G401.6 (cell line): ENCODE results near the gene MC5R.

Experiments used
- FAIRE-seq: peaks from 2 replicates; lab custom pipeline; 2012; peaks lifted over from hg19 to GRCh38; lab: Jason Lieb, UNC

MC5R gene

DNA sequence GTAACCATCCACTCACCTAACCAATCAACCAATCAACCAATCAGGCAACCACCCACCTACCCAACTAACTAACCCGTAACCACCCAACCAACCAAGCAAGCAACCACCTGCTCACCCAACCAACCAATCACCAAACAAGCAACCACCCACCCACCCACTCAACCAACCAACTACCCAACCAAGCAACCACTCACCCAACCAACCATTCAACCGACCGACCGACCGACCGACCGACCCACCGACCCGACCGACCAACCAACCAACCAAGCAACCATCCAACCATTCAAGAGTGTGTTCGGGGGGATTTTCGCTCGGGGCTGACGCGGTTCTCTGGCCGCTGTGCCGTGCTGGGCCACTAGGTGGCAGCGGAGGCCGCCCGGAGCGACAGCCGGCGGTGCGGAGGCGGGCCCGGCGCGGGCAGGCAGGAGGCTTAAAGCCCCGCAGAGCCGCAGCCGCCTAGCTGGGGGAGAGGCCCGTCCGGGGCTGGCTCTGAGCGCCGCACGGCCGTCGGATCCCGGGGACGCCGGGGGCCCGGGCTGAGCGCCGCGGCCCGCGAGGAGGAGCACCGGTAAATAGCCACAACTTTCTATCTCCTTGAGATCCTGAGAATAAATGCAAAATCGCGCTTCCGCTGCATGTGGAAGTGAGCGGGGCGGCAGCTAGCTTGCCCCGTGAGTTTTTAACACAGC is at the start of gene MC5R:
MC5R (plus strand) TSS at position 443 of the 689 bp plus-strand sequence. CDS start 1,617 bp downstream, outside the sequence.
- FAIRE-seq, result no peak

DNA sequence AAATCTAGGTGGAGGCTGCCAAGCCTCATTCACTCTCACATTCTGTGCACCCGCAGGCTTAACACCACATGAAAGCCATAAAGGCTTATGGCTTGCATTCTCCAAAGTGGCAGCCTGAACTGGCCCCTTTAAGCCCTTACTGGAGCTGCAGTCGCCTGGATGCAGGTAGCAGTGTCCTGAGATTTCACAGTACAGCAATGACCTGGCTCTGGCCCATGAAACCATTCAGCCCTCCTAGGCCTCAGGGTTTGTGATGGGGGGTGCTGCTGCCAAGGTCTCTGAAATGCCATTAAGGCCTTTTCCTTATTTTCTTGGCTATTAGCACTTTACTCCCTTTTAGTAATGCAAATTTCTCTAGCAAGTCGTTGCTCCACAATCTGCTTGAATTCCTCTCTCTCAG is 48.9 kb upstream of the MC5R start:
- no peak for FAIRE-seq

DNA sequence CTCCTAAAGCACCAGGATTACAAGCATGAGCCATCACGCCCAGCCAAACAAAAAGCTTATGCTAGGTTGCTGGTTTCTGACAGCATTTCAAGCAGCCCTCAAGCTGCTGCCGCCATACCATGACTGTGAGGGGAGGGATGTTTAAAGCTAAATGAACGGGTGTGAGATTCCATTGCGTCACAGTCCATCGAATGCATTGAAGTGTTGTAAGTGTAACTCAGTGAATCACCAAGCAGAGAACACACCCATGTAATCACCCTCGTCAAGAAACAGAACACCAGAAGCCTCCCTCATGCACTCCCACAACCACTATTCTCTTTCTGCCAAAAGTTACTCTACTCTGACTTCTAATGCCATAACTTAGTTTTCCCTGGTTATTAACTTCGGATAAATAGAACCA is 32.8 kb upstream of the MC5R start:
- FAIRE-seq, result no peak

DNA sequence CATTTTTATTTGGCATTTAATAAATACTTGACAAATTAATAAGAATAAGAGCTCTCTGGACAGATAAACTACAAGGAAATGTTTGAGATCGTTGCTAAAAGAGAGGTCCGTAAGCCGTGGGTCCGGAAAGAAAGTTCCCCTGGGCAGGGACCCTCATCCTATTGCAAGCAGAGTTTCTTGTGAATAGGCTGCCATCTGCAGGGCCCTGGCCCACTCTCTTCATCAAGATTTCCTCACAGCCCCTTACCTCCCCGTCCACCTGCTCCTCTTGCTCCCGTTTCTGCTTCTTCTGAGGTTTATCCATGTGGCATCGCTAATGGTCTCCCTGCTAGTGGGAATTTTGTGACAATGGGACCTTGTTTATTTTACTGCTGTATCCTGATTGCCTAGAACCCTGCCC is 30.1 kb upstream of the MC5R start:
- no peak for FAIRE-seq

DNA sequence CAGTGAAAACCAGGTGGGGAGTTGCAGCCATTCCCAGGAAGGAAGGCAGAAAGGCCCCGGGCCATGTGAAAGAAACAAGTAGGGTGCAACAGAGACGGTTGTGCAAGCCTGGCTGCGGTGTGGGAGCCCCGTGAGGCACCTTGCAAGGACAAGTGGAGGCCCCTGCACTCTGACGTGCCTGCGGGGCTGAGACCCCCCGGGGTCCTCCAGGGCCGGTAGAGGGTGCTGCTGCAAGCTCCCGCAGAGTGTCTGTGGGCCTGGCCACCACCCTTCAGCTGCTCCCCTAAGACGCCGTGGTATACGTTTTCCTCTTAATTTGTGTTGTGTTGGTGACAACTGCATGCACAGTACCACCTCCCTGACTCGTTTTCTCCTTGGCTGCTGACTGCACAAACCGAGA is 27.4 kb upstream of the MC5R start:
- FAIRE-seq, result no peak

DNA sequence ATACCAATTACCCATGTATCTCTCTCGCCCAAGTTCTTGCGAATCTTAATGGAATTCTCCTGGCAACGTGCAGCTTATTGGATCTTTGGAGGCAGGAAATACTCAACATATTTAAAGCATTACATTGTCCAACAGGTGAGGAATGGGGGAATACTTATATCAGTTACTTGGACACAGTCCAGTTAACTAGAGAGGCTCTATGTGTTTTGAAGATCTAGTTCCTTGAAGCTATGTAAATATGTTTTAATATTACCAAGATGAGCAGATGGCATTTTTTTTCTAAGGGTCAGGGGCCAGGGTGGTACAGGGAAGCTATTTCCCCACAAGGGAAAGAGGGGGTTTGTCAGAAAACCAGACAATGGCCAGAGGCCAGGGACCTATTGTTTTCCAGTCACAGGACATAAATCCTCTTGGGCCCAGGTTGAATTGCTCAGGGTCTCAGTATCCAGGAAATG is 26.8 kb upstream of the MC5R start:
- FAIRE-seq, result no peak

DNA sequence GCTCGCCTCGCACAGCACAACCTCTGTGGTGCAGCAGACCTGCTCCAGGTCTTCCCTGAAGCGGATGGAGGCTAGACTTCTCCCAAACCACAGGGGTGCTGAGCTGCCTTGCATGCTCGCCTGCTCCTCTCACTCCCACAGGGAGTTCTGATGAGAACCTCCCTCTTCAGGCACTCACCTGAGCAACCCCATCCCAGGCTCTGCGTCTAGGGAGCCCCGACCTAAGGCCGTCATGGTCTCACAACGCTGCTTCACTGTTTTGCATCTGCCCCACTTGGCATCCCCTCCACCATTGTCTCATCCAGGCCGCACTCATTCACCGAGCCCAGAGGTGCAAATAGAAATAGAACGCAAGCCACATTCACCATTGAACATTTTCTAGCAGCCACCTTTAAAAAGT is 24.6 kb upstream of the MC5R start:
- no peak for FAIRE-seq

DNA sequence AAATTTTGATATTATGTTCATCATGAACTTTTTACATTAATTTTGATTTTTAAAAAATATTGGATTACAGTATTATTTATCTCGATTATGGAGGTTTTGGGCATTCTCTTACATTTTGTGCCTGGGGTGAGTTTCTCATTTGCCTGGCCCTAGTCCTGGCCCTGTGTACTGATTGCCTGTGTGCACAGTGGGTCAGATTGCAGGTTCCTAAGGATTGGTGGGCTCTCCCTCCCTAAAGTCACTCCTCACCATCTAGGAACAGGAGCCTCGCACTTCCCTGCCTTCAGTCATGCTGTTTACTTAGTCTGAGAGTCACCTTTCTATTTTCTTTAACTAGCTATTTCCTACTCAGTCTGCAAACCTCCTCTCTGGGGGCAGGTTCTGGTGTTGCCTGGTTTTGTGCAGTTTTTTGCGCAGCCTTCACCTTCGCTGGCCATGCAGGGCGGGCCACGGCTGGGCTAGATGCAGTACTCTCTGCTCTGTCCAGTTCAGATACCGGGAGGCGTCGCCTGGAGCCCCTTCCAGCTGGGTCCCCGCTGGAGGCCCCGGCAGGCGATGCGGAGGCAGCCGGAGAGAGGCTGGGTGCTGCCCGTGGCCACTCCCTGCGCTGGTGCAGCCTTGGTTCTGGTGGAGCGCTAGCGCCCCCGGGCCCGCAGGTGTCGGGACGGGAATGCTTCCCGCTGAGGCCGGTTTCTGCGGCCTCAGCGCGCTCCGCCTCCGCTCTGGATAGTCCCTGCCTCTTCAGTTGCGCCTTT is 23.3 kb upstream of the MC5R start:
- no peak for FAIRE-seq

DNA sequence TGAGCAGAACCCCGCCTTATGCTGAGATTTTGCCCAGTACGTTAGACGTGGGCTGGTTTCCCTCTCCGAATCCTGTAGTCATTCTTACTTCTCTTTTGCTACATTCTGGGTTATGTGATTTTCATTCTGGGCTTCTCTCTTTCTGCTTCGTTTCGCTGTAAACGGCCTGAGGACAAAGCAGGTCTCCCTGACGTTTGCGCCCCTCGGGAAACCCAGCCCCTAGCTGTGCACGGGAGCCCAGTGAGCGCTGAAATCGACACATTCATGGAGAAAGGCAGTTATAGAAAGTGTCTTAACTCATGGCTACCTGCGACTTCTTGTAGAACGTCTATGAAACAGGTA is 22.7 kb upstream of the MC5R start:
- FAIRE-seq, result no peak

DNA sequence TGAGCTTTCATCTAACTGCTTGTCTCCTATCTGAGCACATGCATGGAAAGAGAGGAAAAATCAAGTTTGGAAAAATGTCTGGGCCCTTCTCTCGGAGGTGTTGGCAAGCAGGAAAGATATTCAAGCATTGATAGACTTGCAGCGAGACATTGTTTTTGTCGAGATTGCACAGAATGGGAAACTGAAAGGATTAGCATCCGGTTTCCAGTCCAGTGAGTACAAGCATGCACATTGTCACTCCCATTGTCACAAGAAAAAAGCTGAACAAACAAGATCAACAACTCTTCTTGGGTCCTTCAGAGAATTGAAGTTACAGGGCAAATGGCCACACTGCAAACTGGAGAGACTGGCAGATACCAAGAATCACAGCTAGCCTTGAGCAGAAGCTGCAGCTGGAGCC is 19.6 kb upstream of the MC5R start:
- no peak for FAIRE-seq

DNA sequence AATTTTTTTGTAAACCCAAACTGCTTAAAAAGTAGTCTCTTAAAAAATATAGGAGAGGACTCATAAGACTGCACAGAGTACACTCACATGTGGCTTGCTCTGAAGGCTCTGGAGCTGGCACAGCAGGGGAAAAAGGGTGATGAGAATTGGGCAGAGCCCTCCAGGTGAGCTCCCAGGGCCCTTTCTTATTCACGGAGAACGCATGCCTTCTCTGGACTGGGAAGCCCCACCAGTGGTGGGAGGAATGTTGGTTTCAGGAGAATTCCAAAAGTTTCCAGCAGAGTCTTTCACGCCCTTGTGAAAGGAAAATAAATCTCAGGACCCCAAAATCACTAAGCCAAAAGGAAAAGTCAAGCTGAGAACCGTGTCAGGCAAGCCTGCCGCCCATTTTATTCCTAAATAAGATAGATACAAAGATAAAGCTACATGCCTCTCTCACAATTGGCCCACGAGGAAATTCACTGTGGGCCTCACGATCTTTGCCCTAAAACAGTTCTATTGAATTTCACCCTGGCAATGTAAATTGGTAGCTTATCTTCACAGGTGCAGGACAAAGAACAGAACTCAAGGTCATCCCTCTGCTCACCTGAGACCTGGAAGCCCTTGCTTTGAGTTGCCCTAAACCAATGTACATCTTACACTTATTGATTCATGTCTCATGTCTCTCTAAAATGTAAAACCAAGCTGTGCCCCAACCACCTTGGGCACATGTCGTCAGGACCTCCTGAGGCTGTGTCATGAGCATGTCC is 15.5 kb upstream of the MC5R start:
- FAIRE-seq, result no peak

DNA sequence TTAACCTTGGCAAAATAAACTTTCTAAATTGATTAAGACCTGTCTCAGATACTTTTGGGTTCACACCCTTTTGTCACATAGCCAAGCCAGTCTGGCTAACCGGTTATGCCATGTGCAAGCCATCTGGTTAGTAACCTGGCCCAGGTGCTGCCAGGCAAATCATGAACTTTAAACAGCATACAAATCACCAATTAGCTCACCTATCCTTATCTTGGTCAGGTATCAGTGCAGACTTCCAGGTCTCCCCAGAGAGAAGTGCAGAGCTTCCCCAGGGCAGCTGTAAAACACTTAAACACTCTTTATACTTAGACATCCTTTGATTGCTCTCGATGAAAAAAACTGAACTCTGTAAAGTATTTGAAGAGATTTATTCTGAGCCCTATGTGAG is 14.9 kb upstream of the MC5R start:
- FAIRE-seq, result no peak

DNA sequence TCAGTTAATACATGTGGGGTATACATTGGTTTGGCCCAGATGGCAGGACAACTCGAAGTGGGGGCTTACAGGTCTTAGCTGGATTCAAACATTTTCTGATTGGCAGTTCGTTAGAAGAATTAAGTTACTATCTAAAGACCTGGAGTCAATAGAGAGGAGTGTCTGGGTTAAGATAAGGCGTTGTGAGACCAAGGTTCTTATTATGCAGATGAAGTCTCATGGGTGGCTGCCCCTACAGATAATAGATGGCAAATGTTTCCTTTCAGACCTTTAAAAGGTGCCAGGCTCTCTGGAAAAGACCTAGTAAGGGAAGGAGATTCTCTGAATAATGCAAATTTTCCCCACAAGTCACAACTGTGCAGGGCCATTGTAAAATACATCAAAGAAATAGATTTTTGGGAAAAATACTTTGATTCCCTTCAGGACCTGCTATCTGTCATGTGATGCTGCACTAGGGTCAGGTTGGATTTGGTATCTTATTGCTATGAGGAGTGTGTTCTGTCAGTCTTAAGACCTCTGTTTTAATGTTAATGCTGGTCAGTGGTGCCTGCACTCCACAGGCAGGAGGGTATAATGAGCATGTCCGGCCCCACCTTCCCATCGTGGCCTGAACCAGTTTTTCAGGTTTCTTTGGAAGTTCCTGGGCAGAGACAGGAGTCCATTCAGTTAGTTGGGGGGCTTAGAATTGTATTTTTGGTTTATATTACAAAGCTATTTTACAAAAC is 14.3 kb upstream of the MC5R start:
- FAIRE-seq, result no peak

DNA sequence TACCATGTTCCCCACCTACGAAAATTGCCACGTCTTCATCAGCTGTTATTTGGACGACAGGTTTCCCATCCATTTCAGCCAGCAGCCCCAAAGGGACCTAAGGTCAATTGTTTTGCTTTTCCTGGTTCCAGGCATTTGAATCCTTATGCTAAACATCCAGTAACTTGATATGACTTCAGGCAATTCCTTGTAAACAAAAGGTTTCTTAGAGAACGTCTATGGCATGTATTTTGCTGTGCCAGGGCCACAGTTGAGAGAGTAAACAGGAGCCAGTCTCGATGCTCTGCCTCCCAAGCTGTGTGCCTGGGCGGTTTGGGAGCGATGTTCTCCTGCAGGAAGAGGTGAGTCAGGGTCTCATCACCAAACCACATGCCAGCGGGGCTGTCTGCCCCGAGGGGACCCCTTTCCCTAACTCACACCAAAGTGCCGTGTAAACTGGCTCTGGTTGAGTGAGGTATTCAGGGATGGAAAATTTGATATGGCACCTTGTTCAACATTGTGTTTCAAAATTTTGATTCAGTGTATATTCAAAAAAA is 12.9 kb upstream of the MC5R start:
- FAIRE-seq, result no peak

DNA sequence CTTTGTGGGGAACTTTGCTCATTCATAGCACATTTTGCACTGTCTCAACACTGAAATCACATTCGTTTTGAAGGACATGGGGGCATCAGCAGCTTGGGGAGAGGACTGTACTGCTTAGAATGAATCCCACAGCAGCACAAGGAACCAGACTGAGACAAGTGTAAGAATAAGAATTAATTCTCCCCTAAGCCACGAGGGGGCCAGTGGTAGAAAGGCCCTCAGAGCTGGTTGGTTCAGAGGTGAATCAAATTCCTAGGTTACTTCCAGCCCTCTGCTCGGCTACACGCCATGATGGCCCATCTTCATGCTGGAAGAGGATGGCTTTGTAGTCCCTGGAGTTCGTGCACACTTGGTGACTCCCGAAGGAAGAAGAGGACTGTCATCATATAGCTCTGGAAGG is 12.0 kb upstream of the MC5R start:
- no peak for FAIRE-seq

DNA sequence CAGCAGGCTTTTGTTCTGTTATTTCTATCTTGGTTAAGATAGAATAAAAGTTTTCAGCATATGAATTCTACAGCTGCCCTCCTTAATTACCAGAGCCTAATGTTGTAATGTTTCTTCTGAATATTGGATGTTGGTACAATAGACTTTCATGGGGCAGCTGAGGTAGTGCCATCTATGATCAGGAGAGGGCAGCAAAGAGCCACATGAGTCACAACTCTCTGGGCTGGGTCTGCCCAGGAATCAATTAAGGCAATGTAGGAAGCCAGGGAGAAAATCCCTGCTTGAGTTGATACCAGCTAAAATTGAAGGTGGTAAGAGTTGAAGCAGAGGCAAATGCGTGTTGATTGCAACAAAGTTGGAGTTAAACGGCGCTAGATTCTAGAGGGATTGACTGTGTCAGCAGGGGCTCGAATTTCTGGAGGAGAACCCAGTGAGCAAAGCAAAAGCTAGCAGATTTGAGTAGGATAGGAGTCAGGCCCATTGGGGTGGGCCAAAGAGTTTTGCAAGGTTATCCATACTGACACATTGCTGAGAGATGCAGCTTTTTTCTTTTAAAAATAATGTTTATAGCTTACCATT is 10.6 kb upstream of the MC5R start:
- FAIRE-seq, result peak; percentile 51

DNA sequence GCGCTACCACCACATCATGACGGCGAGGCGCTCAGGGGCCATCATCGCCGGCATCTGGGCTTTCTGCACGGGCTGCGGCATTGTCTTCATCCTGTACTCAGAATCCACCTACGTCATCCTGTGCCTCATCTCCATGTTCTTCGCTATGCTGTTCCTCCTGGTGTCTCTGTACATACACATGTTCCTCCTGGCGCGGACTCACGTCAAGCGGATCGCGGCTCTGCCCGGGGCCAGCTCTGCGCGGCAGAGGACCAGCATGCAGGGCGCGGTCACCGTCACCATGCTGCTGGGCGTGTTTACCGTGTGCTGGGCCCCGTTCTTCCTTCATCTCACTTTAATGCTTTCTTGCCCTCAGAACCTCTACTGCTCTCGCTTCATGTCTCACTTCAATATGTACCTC is 2.3 kb downstream of the MC5R start:
- no peak for FAIRE-seq

DNA sequence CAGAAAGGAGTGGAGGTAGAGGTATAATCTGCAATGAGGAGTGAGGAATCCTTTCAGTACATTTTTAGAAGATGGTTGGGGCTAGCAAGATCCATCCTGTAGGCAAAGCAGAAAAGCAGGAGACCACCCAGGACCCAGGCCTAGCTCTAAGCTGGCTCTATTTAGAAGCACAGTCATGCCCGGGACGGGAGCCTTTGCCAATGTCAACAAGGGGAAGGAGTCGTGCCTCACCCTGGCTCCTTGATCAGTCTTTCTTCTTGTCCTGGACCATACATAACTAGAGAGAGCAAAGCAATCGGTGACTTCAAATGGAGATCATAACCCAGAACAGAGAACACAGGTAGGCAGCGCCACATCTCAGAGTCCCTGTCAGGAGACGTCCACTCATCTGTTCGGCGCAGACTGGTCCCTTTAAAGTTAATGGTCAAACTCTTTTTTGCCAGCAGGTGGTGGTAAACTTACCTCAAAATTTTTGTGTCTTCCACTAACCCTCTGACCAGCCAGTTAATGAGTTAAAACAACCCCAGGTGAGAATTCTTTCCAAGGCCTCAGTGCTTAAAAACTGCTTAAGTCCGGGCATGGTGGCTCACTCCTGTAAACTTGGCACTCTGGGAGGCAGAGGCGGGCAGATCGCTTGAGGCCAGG is 8.0 kb downstream of the MC5R start:
- no peak for FAIRE-seq

DNA sequence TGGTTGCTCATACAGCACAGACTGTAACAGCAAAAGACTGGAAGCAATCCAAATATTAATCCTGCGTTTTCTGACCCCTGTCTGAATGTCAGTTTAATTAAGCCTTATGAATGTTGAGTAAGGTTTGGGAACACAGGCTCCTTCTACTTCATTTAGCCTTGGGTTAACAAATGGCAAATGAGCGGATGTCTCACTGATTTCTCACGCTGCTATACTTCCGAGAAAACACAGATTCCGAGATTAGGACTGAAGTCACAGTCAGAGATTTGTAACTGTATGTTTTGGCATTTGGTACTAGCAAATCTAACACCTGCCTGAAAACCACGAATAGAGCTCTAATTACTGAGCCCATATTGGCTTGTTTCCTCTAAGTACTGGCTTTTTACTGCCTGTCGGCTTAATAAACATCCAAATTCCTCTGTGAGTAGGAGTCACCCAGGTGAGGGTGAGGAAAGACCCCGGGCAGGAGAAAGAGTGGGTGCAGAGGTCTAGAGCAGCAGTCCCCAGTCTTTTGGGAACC is 10.6 kb downstream of the MC5R start:
- no peak for FAIRE-seq

DNA sequence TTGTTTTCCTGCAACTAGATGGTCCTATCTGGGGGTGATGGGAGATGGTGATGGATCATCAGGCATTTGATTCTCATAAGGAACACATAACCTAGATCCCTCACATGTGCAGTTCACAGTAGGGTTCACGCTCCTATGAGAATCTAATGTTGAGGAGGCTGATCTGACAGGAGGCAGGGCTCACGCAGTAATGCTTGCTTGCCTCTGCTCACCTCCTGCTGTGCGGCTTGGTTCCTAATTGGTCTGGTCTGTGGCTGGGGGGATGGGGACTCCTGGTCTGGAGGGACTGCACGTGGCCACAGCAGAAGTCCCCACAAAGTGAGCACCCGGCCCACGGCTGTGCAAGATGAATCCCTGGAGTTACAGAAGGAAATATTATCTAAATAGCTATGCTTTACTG is 11.3 kb downstream of the MC5R start:
- no peak for FAIRE-seq

DNA sequence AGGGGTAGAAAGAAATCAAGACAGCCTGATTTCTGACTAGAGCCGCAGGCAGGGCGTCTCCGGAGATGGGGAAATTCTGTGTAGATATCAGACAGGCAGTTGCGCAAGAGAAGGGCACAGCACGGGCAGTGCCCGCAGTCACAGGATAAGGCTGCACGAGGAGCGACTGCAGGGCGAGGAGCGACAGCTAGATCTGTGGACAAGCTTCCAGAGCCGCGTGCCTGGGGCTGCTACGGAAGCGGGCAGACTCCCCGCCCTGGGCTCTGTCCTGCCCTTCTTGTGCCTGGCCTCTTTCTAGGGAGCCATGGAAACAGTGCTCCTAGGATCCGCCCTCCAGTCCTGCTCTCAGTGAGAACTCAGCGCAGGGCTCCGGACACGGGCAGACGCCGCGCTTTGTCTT is 12.6 kb downstream of the MC5R start:
- FAIRE-seq, result no peak
